SU-DHL-6 (cell line): ENCODE data around the gene MEIS3.

Experiments used
- H2AFZ ChIP-seq: fragments of 200-600 bp; sonication (generic); 2 replicates; pipeline ENCODE4 v1.6.1; 2014; ENCODE audit warnings: low read depth, mild to moderate bottlenecking, moderate library complexity, mixed read lengths, antibody characterized with exemption, low read length; ENCODE audit not compliant: severe bottlenecking
- H3F3A ChIP-seq: fragments of 200-600 bp; shearing (Covaris generic); 2 replicates; pipeline ENCODE4 v1.6.0; 2016; ENCODE audit warnings: antibody characterized with exemption, mild to moderate bottlenecking; ENCODE audit not compliant: insufficient read depth
- H3K27ac ChIP-seq: fragments of 200-600 bp; sonication (generic); 2 replicates; pipeline ENCODE4 v1.5.1; 2016; ENCODE audit warnings: low read depth, mild to moderate bottlenecking, low read length, moderate library complexity, mixed read lengths
- H3K27me3 ChIP-seq: fragments of 200-600 bp; sonication (generic), shearing (Covaris generic); 2 replicates; pipeline ENCODE4 v1.6.0; 2014; ENCODE audit warnings: mild to moderate bottlenecking, low read length
- H3K36me3 ChIP-seq: fragments of 200-600 bp; sonication (generic); 2 replicates; pipeline ENCODE4 v1.6.1; 2014; ENCODE audit warnings: mild to moderate bottlenecking, low read length, mixed read lengths
- H3K4me2 ChIP-seq: fragments of 300-600, 200-600 bp; shearing (Covaris generic), sonication (generic); 2 replicates; pipeline ENCODE4 v1.6.0; 2014; ENCODE audit warnings: low read length, low read depth, mild to moderate bottlenecking; ENCODE audit not compliant: poor library complexity, severe bottlenecking
- H3K4me3 ChIP-seq: fragments of 200-600 bp; sonication (generic); 2 replicates; pipeline ENCODE4 v1.5.1; 2014; ENCODE audit warnings: antibody characterized with exemption, low read length, mild to moderate bottlenecking, mixed read lengths; ENCODE audit not compliant: insufficient read depth, poor library complexity, severe bottlenecking
- H3K79me2 ChIP-seq: fragments of 200-600 bp; sonication (generic); 2 replicates; pipeline ENCODE4 v1.6.1; 2014; ENCODE audit warnings: mild to moderate bottlenecking, low read length, moderate library complexity; ENCODE audit not compliant: insufficient read depth
- H3K9ac ChIP-seq: fragments of 200-600 bp; sonication (generic); 2 replicates; pipeline ENCODE4 v1.7.0; 2014; ENCODE audit warnings: mild to moderate bottlenecking, low read length
- H3K9me2 ChIP-seq: fragments of 200-600 bp; sonication (generic); replicated peaks from 2 replicates; pipeline ENCODE4 v1.6.1; 2014; ENCODE audit warnings: low read length; ENCODE audit not compliant: insufficient read depth
- H3K9me3 ChIP-seq: fragments of 200-600 bp; sonication (generic); 2 replicates; pipeline ENCODE4 v1.6.1; 2014; ENCODE audit warnings: low read length, mixed read lengths; ENCODE audit not compliant: insufficient read depth
- H4K20me1 ChIP-seq: fragments of 200-600 bp; sonication (generic); 2 replicates; pipeline ENCODE4 v1.6.1; 2014; ENCODE audit warnings: low read depth, mild to moderate bottlenecking, antibody characterized with exemption, low read length, moderate library complexity, mixed read lengths
- CTCF ChIP-seq: fragments of 200-600 bp; sonication (generic); IDR thresholded peaks from one replicate; pipeline ENCODE4 v1.5.1; 2017; ENCODE audit warnings: antibody characterized with exemption, mild to moderate bottlenecking, low read length, moderate library complexity; ENCODE audit not compliant: insufficient read depth, poor library complexity, severe bottlenecking
- EZH2phosphoT487 ChIP-seq: fragments of 200-600 bp; sonication (generic), shearing (Covaris generic); conservative IDR thresholded peaks from 2 replicates; pipeline ENCODE4 v1.6.1; 2018; ENCODE audit warnings: mild to moderate bottlenecking, antibody characterized with exemption, low read length, moderate library complexity, mixed read lengths

MEIS3 gene

DNA sequence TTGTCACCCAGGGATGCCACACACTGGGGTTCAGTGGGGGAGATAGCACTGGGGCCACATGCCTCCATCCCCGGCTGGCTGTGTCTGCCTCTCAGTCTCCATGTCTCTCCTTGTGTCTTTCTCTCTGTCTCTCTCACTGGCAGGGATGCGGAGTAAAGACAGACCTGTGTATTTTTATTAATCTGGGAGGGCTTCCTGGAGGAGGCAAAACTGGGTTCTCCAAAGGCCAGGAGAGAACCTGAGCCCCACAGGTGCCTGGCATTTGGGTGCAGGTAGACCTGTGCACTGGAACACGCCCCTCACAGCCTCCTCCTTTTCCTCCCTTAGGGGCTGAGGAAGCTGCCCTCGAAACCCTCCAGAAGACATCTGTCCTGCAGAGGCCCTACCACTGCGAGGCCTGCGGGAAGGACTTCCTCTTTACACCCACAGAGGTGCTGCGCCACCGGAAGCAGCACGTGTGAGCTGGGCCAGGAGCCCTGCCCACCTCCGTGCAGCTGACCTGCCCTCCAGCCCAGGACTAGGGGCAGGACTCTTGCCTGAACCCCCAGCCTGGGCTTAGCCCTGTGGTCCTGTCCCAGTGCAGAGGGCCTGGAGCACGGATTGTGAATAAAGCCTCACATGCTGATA lies 37.6 kb downstream of the MEIS3 start:
- Histone ChIP-seq H3K27me3 (no peaks in the 10 kb centered on the region), H3K27ac (no peak overlapping the region), H2AFZ (no peak overlapping the region), H3K4me3 (no peak overlapping the region), H3K79me2 (no peaks in the 10 kb centered on the region), H3K36me3 (no peaks in the 10 kb centered on the region), H4K20me1 (no peaks in the 10 kb centered on the region), H3K9me2 (no peaks in the 10 kb centered on the region), H3K9ac (no peak overlapping the region), H3K9me3 (no peaks in the 10 kb centered on the region), H3F3A (no peaks in the 10 kb centered on the region), H3K4me2 (no peak overlapping the region)
- TF ChIP-seq EZH2phosphoT487 (no peak), CTCF (no peak)

DNA sequence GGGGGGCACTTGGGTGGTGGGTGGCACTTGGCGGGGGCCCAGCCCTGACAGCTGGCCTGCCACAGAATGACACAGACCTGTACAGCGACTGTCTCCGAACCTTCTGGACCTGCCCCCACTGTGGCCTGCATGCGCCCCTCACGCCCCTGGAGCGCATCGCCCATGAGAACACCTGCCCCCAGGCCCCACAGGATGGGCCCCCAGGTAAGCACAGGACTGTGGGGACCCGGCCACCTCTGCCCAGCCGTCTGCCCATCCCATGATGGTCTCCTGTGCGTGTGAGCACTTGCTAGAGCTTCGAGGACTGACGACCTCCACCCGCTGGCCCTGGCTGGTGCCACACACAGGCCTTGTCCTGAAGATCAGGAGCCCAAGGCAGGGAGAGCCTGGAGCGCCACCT lies 38.2 kb downstream of the MEIS3 start:
- Histone ChIP-seq H3K9me2 (no peaks in the 10 kb centered on the region), H3F3A (no peaks in the 10 kb centered on the region), H3K27ac (no peak overlapping the region), H3K27me3 (no peaks in the 10 kb centered on the region), H3K79me2 (no peaks in the 10 kb centered on the region), H3K4me3 (no peak overlapping the region), H3K9ac (no peak overlapping the region), H2AFZ (no peak overlapping the region), H3K9me3 (no peaks in the 10 kb centered on the region), H3K4me2 (no peak overlapping the region), H3K36me3 (no peaks in the 10 kb centered on the region), H4K20me1 (no peaks in the 10 kb centered on the region)
- TF ChIP-seq CTCF (no peak), EZH2phosphoT487 (no peak)

- TF ChIP-seq EZH2phosphoT487 (no peak), CTCF (no peak)
- no peak overlapping the region for H3K9ac ChIP-seq
- H4K20me1 ChIP-seq, result no peaks in the 10 kb centered on the region
- no peaks in the 10 kb centered on the region for H3F3A ChIP-seq
- no peaks in the 10 kb centered on the region for H3K9me2 ChIP-seq
- no peak overlapping the region for H3K27ac ChIP-seq
- H3K79me2 ChIP-seq, result no peaks in the 10 kb centered on the region
- H3K4me3 ChIP-seq, result no peak overlapping the region
- no peak overlapping the region for H2AFZ ChIP-seq
- no peaks in the 10 kb centered on the region for H3K36me3 ChIP-seq
- H3K4me2 ChIP-seq, result no peak overlapping the region
- no peaks in the 10 kb centered on the region for H3K27me3 ChIP-seq
- no peaks in the 10 kb centered on the region for H3K9me3 ChIP-seq
Observed at GRCh38 chr19:47380559-47380958, 38.8 kb downstream of the MEIS3 start.
